ENCODE data around the gene EDC3. TPM values are rescaled to one million over a fixed set of nuclear protein-coding genes. Genes with fewer than 3 reads are reported as not detected.
"Not testable (repeated sequence)": the region's sequence is repeated elsewhere in the genome, so short reads cannot be mapped to it uniquely, and the experiment has no call there.

The EDC3 gene
- polyA plus RNA-seq, 1 of the 3 experiments (the other 2 are of a cell fraction) = 34.9 TPM

DNA sequence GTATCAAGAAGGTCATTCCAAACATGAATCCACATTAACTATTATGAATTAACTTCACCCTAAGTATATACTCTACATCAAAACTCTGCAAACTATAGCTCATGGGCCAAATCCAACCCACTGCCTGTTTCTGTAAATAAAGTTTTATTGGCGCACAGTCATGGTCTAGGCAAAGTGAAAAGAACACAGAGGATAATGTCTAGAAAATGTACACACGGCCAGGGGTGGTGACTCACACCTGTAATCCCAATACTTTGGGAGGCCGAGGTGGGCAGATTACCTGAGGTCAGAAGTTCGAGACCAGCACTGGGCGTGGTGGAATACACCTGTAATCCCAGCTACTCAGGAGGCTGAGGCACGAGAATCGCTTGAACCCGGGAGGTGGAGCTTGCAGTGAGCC, 34.5 kb downstream of the EDC3 start:
- not testable (repeated sequence) for H3K36me3 ChIP-seq (replicated peaks in 1 of 2; ENCODE audit: control insufficient read depth in 1 of 2, insufficient read depth in 2 of 2, low read length in 1 of 2); H2AFZ ChIP-seq (ENCODE audit: low read depth); DNase-seq; H3K9me2 ChIP-seq; H3K9me3 ChIP-seq; H3K27me3 ChIP-seq (ENCODE audit: insufficient read depth); H3F3A ChIP-seq (replicated peaks; ENCODE audit: insufficient read depth); H3K4me3 ChIP-seq (ENCODE audit: low read depth in 2 of 2, low read length in 1 of 2); H3K4me2 ChIP-seq; H3K9ac ChIP-seq; H3K27ac ChIP-seq (ENCODE audit: low read depth in 2 of 2, low read length in 1 of 2); H3K4me1 ChIP-seq (ENCODE audit: control insufficient read depth in 1 of 2, insufficient read depth in 2 of 2, low read depth in 1 of 2, low read length in 1 of 2)
- POLR2A ChIA-PET = interaction anchor here (0.5 kb wide), 1 partner anchor 23 kb away, joined by 3 read pairs; no protein-coding TSS in a partner anchor
- 91% methylated on average over 6 of the region's 8 CpGs for WGBS (ENCODE audit: low lambda C conversion rate)
- Histone ChIP-seq H3K79me2 (ENCODE audit: insufficient read depth) (peaks cover 68% of the 10 kb centered on the region), H4K20me1 (ENCODE audit: insufficient read depth) (peaks cover 26% of the 10 kb centered on the region)
- CTCF ChIA-PET = interaction anchor here (1.2 to 1.6 kb wide), 2 partner anchors 101 to 108 kb away, joined by 3 to 4 read pairs; no protein-coding TSS in a partner anchor

DNA sequence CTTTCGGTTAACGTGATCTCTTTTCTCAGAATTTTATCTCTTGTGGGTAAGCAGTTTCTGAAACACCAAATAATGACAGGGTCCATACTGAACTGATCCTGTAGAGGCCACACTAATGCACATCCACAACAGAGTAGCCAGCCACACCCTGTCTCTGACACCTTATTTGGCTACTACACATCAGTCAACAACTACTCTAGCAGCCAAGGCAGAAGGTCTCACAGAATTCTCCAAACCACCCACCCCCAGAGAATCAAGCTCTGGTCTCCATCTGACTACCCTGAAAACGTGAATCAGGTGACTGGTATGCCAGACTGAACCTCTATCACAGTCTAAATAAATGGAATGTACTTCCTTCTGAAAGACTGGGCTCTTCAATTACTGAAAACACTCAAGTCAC, 38.0 kb downstream of the EDC3 start:
- Histone ChIP-seq H3K4me1 (ENCODE audit: control insufficient read depth in 1 of 2, insufficient read depth in 2 of 2, low read depth in 1 of 2, low read length in 1 of 2) (peaks cover 0 to 30% of the 10 kb centered on the region in 2 experiments; a peak in 3 of 4 replicates), H3K4me3 (ENCODE audit: low read depth in 2 of 2, low read length in 1 of 2) (no peak overlapping the region), H4K20me1 (ENCODE audit: insufficient read depth) (peaks cover 30% of the 10 kb centered on the region), H3F3A (replicated peaks; ENCODE audit: insufficient read depth) (peaks cover 7% of the 10 kb centered on the region), H3K27ac (ENCODE audit: low read depth in 2 of 2, low read length in 1 of 2) (no peak overlapping the region), H3K79me2 (ENCODE audit: insufficient read depth) (peaks cover 53% of the 10 kb centered on the region), H3K9me2 (no peaks in the 10 kb centered on the region), H2AFZ (ENCODE audit: low read depth) (no peak overlapping the region), H3K9ac (no peak overlapping the region), H3K4me2 (no peak overlapping the region), H3K9me3 (no peaks in the 10 kb centered on the region), H3K36me3 (replicated peaks in 1 of 2; ENCODE audit: control insufficient read depth in 1 of 2, insufficient read depth in 2 of 2, low read length in 1 of 2) (peaks cover 4 to 15% of the 10 kb centered on the region in 2 experiments), H3K27me3 (ENCODE audit: insufficient read depth) (no peaks in the 10 kb centered on the region)
- 85% methylated on average over 3 of the region's 3 CpGs for WGBS (ENCODE audit: low lambda C conversion rate)
- TF ChIP-seq RFX5 (IDR thresholded peaks at IDR 0.05; ENCODE audit: low read length) (no peak), RXRA (IDR thresholded peaks at IDR 0.05; ENCODE audit: borderline replicate concordance, low read depth) (no peak), MXI1 (IDR thresholded peaks at IDR 0.05; ENCODE audit: low read depth, low read length) (no peak), TEAD4 (IDR thresholded peaks at IDR 0.05; ENCODE audit: borderline replicate concordance, insufficient read depth) (no peak), FOXJ3 (CRISPR knock-in tag; IDR thresholded peaks at IDR 0.05) (no peak), ELF1 (IDR thresholded peaks at IDR 0.05) (no peak)
- TF ChIP-seq, protein P1, sequence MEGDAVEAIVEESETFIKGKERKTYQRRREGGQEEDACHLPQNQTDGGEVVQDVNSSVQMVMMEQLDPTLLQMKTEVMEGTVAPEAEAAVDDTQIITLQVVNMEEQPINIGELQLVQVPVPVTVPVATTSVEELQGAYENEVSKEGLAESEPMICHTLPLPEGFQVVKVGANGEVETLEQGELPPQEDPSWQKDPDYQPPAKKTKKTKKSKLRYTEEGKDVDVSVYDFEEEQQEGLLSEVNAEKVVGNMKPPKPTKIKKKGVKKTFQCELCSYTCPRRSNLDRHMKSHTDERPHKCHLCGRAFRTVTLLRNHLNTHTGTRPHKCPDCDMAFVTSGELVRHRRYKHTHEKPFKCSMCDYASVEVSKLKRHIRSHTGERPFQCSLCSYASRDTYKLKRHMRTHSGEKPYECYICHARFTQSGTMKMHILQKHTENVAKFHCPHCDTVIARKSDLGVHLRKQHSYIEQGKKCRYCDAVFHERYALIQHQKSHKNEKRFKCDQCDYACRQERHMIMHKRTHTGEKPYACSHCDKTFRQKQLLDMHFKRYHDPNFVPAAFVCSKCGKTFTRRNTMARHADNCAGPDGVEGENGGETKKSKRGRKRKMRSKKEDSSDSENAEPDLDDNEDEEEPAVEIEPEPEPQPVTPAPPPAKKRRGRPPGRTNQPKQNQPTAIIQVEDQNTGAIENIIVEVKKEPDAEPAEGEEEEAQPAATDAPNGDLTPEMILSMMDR (IDR thresholded peaks at IDR 0.05) = no peak
- DNase-seq = no peak
- POLR2A ChIA-PET = no interaction called here
- CTCF ChIA-PET = no interaction called here

DNA sequence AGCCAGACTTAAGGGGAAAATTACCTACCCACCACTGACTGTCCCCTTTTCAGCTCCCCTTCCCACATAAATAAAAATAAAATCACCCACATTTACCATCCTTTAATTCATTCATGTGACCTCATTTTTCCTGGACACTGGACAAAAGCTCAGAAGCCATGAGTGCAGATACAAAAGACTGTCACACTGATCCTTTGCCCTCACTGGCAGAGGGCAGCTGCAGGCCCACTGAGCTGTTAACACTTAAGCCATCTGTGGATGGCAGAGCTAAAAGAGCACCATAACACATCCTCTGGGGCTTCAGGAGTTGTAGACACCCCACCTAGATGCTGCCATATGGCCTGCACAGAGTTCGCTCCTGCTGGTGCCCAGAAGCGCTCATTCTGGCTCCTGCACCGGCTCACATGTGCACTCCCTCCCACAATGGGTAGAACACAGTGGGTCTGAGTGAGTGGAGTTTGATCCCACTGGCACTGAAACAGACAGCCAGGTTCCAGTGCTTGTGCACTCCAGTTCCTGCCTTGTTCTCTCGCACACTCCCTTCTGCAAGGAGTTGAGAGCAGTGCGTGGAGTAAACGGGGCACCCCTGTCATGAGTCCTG, 38.8 kb downstream of the EDC3 start:
- DNase-seq = no peak
- Histone ChIP-seq H4K20me1 (ENCODE audit: insufficient read depth) (peaks cover 29% of the 10 kb centered on the region), H3K9me3 (no peaks in the 10 kb centered on the region), H3K9me2 (no peaks in the 10 kb centered on the region), H3K27ac (ENCODE audit: low read depth in 2 of 2, low read length in 1 of 2) (no peak overlapping the region), H3K9ac (no peak overlapping the region), H3K4me3 (ENCODE audit: low read depth in 2 of 2, low read length in 1 of 2) (no peak overlapping the region), H3K27me3 (ENCODE audit: insufficient read depth) (no peaks in the 10 kb centered on the region), H3K4me1 (ENCODE audit: control insufficient read depth in 1 of 2, insufficient read depth in 2 of 2, low read depth in 1 of 2, low read length in 1 of 2) (peaks cover 0 to 30% of the 10 kb centered on the region in 2 experiments; a peak in 3 of 4 replicates), H3F3A (replicated peaks; ENCODE audit: insufficient read depth) (peaks cover 3% of the 10 kb centered on the region), H3K36me3 (replicated peaks in 1 of 2; ENCODE audit: control insufficient read depth in 1 of 2, insufficient read depth in 2 of 2, low read length in 1 of 2) (peaks cover 4 to 15% of the 10 kb centered on the region in 2 experiments), H3K79me2 (ENCODE audit: insufficient read depth) (peaks cover 46% of the 10 kb centered on the region), H3K4me2 (no peak overlapping the region), H2AFZ (ENCODE audit: low read depth) (no peak overlapping the region)
- TF ChIP-seq SMC3 (IDR thresholded peaks at IDR 0.05; ENCODE audit: low read depth, low read length) = no peak
- no peak for TF ChIP-seq RXRA (IDR thresholded peaks at IDR 0.05; ENCODE audit: borderline replicate concordance, low read depth)
- TF ChIP-seq GABPA (IDR thresholded peaks at IDR 0.05; ENCODE audit: low read depth) = no peak
- no peak for TF ChIP-seq GATA2 (CRISPR knock-in tag; IDR thresholded peaks at IDR 0.05)
- no peak for TF ChIP-seq SIN3A (IDR thresholded peaks at IDR 0.05; ENCODE audit: borderline replicate concordance, low read depth, low read length)
- no peak for TF ChIP-seq NFIC (IDR thresholded peaks at IDR 0.05; ENCODE audit: borderline replicate concordance)
- no peak for TF ChIP-seq JUND (IDR thresholded peaks at IDR 0.05)
- no peak for TF ChIP-seq RCOR1 (IDR thresholded peaks at IDR 0.05; ENCODE audit: low read length)
- no peak for TF ChIP-seq POLR2AphosphoS5 (IDR thresholded peaks at IDR 0.05; ENCODE audit: low read depth, low read length)
- TF ChIP-seq, protein P2, sequence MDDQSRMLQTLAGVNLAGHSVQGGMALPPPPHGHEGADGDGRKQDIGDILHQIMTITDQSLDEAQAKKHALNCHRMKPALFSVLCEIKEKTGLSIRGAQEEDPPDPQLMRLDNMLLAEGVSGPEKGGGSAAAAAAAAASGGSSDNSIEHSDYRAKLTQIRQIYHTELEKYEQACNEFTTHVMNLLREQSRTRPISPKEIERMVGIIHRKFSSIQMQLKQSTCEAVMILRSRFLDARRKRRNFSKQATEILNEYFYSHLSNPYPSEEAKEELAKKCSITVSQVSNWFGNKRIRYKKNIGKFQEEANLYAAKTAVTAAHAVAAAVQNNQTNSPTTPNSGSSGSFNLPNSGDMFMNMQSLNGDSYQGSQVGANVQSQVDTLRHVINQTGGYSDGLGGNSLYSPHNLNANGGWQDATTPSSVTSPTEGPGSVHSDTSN (IDR thresholded peaks at IDR 0.05) = no peak
- no peak for TF ChIP-seq FOXJ3 (CRISPR knock-in tag; IDR thresholded peaks at IDR 0.05)
- TF ChIP-seq RFX5 (IDR thresholded peaks at IDR 0.05; ENCODE audit: low read length) = no peak
- TF ChIP-seq, protein P3, sequence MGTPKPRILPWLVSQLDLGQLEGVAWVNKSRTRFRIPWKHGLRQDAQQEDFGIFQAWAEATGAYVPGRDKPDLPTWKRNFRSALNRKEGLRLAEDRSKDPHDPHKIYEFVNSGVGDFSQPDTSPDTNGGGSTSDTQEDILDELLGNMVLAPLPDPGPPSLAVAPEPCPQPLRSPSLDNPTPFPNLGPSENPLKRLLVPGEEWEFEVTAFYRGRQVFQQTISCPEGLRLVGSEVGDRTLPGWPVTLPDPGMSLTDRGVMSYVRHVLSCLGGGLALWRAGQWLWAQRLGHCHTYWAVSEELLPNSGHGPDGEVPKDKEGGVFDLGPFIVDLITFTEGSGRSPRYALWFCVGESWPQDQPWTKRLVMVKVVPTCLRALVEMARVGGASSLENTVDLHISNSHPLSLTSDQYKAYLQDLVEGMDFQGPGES (IDR thresholded peaks at IDR 0.05; ENCODE audit: low read depth, low read length) = no peak
- no peak for TF ChIP-seq EP300 (IDR thresholded peaks at IDR 0.05; ENCODE audit: borderline replicate concordance in 1 of 2, low read depth in 1 of 2, low read length in 1 of 2)
- POLR2A ChIA-PET = no interaction called here
- CTCF ChIA-PET = interaction anchor here (0.6 to 1.7 kb wide), 8 partner anchors 9 to 218 kb away, joined by 3 to 8 read pairs (median 3); no protein-coding TSS in a partner anchor
- WGBS (ENCODE audit: low lambda C conversion rate) = 96% methylated on average over 6 of the region's 6 CpGs
